ENCODE data around the gene DRGX.

GRCh38 chr10:49349390-49349789 is 46.5 kb downstream of the DRGX start:
- no peak for TF ChIP-seq EZH2 (IDR thresholded peaks at IDR 0.05)
- no peak for TF ChIP-seq POLR2AphosphoS5 (IDR thresholded peaks at IDR 0.05; ENCODE audit: borderline replicate concordance, low read depth, low read length)

Measured in SK-N-MC (cell line).